Type B pancreatic cell (in vitro differentiated cells): Measurements from ENCODE around the gene PCDHGA5. TPM values are rescaled to one million over a fixed set of nuclear protein-coding genes. Genes with fewer than 3 reads are reported as not detected.
A peak's percentile ranks its signal among the peaks of the same experiment; 100 is the strongest.
"Not testable (repeated sequence)": the region's sequence is repeated elsewhere in the genome, so short reads cannot be mapped to it uniquely, and the experiment has no call there.

Source experiments
- DNase-seq: peaks from one replicate; pipeline ENCODE4 v3.0.0; 2021; ENCODE audit warnings: mixed read lengths; ENCODE audit not compliant: unreplicated experiment; ENCODE audit errors: extremely low spot score
- H3K27ac Mint-ChIP-seq: 2 replicates; pipeline ENCODE4 v1.8.0; 2021; ENCODE audit warnings: mild to moderate bottlenecking, mixed read lengths
- H3K27me3 Mint-ChIP-seq: 2 replicates; pipeline ENCODE4 v1.8.0; 2021; ENCODE audit warnings: mixed read lengths
- H3K36me3 Mint-ChIP-seq: 2 replicates; pipeline ENCODE4 v1.8.0; 2021; ENCODE audit warnings: mixed read lengths
- H3K4me1 Mint-ChIP-seq: one replicate; pipeline ENCODE4 v1.8.0; 2021; ENCODE audit warnings: mixed read lengths; ENCODE audit not compliant: unreplicated experiment
- H3K4me3 Mint-ChIP-seq: 2 replicates; pipeline ENCODE4 v1.8.0; 2021; ENCODE audit warnings: mild to moderate bottlenecking, mixed read lengths
- H3K9me3 Mint-ChIP-seq: 2 replicates; pipeline ENCODE4 v1.8.0; 2021; ENCODE audit warnings: mixed read lengths
- total RNA-seq: library from RNA; stranded (reverse); gene quantifications from 2 replicates; pipeline ENCODE4 v1.2.1, GENCODE V29; 2021; ENCODE audit warnings: low replicate concordance
- TF ChIP-seq, protein P1 (sequence below): fragments of 200-600 bp; sonication (generic); conservative IDR thresholded peaks from 2 replicates; pipeline ENCODE4 v1.5.0; 2021; ENCODE audit warnings: antibody characterized with exemption, mild to moderate bottlenecking

PCDHGA5 gene
- total RNA-seq, 1 donor from 2014 or later = 0.39 TPM

- no peaks in the 10 kb centered on the region for H3K4me1 Mint-ChIP-seq
- H3K9me3 Mint-ChIP-seq = peaks cover 11% of the 10 kb centered on the region
- no peak within 1 kb of the TSS for H3K4me3 Mint-ChIP-seq
- no peak for DNase-seq
- no peaks in the 10 kb centered on the region for H3K36me3 Mint-ChIP-seq
- TF ChIP-seq, protein P1, sequence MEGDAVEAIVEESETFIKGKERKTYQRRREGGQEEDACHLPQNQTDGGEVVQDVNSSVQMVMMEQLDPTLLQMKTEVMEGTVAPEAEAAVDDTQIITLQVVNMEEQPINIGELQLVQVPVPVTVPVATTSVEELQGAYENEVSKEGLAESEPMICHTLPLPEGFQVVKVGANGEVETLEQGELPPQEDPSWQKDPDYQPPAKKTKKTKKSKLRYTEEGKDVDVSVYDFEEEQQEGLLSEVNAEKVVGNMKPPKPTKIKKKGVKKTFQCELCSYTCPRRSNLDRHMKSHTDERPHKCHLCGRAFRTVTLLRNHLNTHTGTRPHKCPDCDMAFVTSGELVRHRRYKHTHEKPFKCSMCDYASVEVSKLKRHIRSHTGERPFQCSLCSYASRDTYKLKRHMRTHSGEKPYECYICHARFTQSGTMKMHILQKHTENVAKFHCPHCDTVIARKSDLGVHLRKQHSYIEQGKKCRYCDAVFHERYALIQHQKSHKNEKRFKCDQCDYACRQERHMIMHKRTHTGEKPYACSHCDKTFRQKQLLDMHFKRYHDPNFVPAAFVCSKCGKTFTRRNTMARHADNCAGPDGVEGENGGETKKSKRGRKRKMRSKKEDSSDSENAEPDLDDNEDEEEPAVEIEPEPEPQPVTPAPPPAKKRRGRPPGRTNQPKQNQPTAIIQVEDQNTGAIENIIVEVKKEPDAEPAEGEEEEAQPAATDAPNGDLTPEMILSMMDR = peak; percentile 46
- H3K27me3 Mint-ChIP-seq = no peaks in the 10 kb centered on the region
- H3K27ac Mint-ChIP-seq = no peak within 1 kb of the TSS
These were observed 25.2 kb upstream of the PCDHGA5 start, which contains the start of gene PCDHGA2 for GRCh38 chr5:141338538-141339306. TSS of gene PCDHGA2 (plus strand) at chr5:141338760.

- not testable (repeated sequence) for H3K27ac Mint-ChIP-seq, H3K27me3 Mint-ChIP-seq
- peaks cover 16% of the 10 kb centered on the region for H3K9me3 Mint-ChIP-seq
These were observed 23.1 kb upstream of the PCDHGA5 start for GRCh38 chr5:141340781-141341354.

GRCh38 chr5:141342773-141343172 lies 21.2 kb upstream of the PCDHGA5 start:
- DNase-seq = no peak
- Mint-ChIP-seq H3K9me3 (peaks cover 21% of the 10 kb centered on the region), H3K27me3 (no peaks in the 10 kb centered on the region), H3K36me3 (no peaks in the 10 kb centered on the region), H3K27ac (no peak overlapping the region), H3K4me3 (no peak overlapping the region), H3K4me1 (no peaks in the 10 kb centered on the region)
- TF ChIP-seq, protein P1 = no peak

More at GRCh38 chr5:141340781-141341354, 23.1 kb upstream of the PCDHGA5 start:
- H3K4me3 Mint-ChIP-seq, H3K4me1 Mint-ChIP-seq, DNase-seq, H3K36me3 Mint-ChIP-seq: not testable (repeated sequence)

DNA sequence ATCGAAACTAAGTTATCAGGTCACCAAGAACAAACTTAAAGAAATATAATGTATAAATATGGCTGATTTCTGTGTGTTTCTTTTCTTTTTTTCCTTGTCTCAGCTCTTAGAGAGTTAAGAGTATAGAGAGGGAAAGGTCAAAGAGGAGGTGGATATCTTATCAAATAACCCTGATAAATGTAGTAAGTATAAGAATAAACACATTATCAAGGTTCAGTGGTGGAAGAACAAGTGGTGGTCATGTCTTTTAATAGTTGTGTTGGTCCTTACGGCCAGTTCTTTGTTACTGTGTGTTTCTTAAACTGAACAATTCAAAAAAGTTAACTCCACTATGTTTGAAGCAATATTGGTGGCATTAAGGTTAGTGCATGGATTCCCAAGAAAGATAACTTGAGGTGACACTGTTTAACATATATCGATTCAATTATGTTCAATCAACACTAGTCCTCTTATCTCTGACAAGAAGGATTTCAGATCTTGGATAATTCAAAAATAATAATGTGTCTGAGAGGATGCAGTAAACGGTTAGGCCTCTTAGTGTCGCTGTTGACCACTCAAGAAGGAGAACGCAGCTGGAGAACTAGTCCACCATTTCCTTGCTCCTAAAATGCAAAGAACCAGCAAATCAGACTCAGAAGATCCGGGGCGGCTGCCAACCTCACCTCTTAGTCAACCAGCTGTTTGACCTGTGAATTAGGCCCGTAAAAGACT lies 20.6 kb upstream of the PCDHGA5 start, which contains the start of gene PCDHGA3:
Gene PCDHGA3 (plus strand): TSS at position 588 of the 711 bp plus-strand sequence. CDS start 205 bp downstream, outside the sequence.
- H3K27ac Mint-ChIP-seq = no peak within 1 kb of the TSS
- TF ChIP-seq, protein P1 = peak; percentile 39

GRCh38 chr5:141343953-141344463 lies 20.0 kb upstream of the PCDHGA5 start:
- Mint-ChIP-seq H3K27me3 (no peaks in the 10 kb centered on the region), H3K9me3 (peaks cover 14% of the 10 kb centered on the region), H3K4me3 (peak overlapping the region; percentile 84), H3K4me1 (no peaks in the 10 kb centered on the region), H3K27ac (no peak overlapping the region), H3K36me3 (no peaks in the 10 kb centered on the region)
- TF ChIP-seq, protein P1 = peak; percentile 4
- DNase-seq = no peak

More for the DNA sequence above, 20.6 kb upstream of the PCDHGA5 start, which contains the start of gene PCDHGA3:
- no peaks in the 10 kb centered on the region for H3K4me1 Mint-ChIP-seq
- peak within 1 kb of the TSS; percentile 84 for H3K4me3 Mint-ChIP-seq
- no peaks in the 10 kb centered on the region for H3K36me3 Mint-ChIP-seq
- no peaks in the 10 kb centered on the region for H3K27me3 Mint-ChIP-seq
- peaks cover 16% of the 10 kb centered on the region for H3K9me3 Mint-ChIP-seq
- no peak for DNase-seq
